ENCODE results near the gene AGMO. TPM values are rescaled to one million over a fixed set of nuclear protein-coding genes. Genes with fewer than 3 reads are reported as not detected.

AGMO gene
- total and polyA plus RNA-seq, 2 experiments from 2014 or later: 0.42 to 0.55 TPM

DNA sequence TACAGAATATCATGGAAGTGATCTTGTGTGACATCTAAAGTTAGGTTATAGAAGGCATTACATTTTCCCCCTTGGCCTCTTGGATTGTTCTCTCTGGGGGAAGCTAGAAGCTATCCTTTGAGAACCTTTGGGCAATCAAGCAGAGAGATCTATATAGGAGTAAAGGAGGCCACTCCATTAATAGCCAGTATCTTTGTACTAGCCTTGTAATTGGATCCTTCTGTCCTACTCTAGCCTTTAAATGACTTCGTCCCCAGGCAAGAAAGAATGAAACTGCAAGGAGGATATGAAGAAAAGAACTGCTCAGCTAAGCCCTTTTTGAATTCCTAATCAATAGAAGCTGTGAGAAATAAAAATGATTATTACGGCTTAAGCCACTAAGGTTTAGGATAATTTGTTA lies 230.9 kb downstream of the AGMO start (continued):
- no peak for TF ChIP-seq ZNF462 (CRISPR knock-in tag; IDR thresholded peaks at IDR 0.05)
- no peak for TF ChIP-seq EZH2 (IDR thresholded peaks at IDR 0.05; ENCODE audit: low read depth, unreplicated experiment)
- TF ChIP-seq ZNF114 (CRISPR knock-in tag; IDR thresholded peaks at IDR 0.05): no peak
- no peak for TF ChIP-seq CREB1 (CRISPR knock-in tag; IDR thresholded peaks at IDR 0.05; ENCODE audit: low read depth)
- TF ChIP-seq POLR2AphosphoS5 (IDR thresholded peaks at IDR 0.05; ENCODE audit: low read depth): no peak
- TF ChIP-seq, protein P1, sequence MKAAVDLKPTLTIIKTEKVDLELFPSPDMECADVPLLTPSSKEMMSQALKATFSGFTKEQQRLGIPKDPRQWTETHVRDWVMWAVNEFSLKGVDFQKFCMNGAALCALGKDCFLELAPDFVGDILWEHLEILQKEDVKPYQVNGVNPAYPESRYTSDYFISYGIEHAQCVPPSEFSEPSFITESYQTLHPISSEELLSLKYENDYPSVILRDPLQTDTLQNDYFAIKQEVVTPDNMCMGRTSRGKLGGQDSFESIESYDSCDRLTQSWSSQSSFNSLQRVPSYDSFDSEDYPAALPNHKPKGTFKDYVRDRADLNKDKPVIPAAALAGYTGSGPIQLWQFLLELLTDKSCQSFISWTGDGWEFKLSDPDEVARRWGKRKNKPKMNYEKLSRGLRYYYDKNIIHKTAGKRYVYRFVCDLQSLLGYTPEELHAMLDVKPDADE (IDR thresholded peaks at IDR 0.05): no peak
- TF ChIP-seq ZNF331 (CRISPR knock-in tag; IDR thresholded peaks at IDR 0.05; ENCODE audit: low read depth): no peak
- no peak for TF ChIP-seq NANOG (IDR thresholded peaks at IDR 0.05; ENCODE audit: borderline replicate concordance)
- no peak for TF ChIP-seq STAT1 (IDR thresholded peaks at IDR 0.05; ENCODE audit: unreplicated experiment)
- no peak for TF ChIP-seq REST (IDR thresholded peaks at IDR 0.05; ENCODE audit: unreplicated experiment)
